Hematopoietic multipotent progenitor cell treated with erythropoietin and hydrocortisone succinate and interleukin-3 and kit ligand, for 17 days (in vitro differentiated cells): ENCODE results near the gene FSCN2.

ENCODE experiments used
- DNase-seq: peaks from one replicate; pipeline ENCODE4 v3.0.0-alpha.2; 2015; ENCODE audit warnings: low spot score

Gene FSCN2

DNA sequence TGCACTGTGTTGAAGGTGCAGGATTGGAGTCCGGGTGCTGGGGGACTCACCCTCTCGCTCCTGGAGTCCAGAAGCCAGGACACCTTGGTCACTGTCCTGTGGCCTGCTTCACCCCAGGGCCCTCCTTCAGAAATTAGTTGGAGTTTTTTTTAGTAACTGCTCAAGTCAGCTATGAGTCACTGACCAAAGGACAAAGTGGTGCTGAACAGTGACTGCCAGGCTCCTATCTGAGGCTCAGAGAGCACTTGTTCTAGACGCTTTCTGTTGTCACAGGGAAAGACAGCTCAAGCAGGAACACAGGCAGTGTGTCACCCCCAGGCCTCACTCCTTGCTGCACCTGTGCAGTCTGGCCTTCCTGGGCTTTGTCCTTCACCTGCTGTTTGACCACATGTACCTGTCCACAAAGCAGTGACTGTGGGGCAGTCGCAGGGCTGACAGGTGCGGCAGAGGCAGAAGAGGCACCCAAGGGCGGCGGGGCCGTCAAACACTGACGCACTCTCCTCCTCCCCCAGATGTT is 28.1 kb downstream of the FSCN2 start:
- no peak for DNase-seq

DNA sequence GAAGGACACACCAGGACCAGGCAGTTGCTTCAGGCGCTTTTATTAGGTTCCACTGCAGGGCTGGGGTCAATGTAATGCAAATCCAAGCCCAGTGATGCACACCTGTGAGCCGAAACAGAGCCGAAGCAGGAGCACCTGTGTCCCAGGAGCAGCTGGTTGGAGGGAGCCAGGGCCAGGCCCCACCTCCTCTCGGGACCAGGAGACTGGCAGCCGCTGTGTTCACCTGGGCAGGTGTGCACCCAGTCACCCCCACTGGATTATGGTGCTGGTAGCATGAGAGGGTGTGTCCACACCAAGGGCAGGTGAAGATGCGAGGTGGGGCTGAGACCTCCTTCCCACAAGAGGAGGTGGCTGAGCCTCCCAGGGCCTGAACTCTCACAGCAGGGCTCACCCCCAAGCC is 28.7 kb downstream of the FSCN2 start:
- DNase-seq, result no peak

DNA sequence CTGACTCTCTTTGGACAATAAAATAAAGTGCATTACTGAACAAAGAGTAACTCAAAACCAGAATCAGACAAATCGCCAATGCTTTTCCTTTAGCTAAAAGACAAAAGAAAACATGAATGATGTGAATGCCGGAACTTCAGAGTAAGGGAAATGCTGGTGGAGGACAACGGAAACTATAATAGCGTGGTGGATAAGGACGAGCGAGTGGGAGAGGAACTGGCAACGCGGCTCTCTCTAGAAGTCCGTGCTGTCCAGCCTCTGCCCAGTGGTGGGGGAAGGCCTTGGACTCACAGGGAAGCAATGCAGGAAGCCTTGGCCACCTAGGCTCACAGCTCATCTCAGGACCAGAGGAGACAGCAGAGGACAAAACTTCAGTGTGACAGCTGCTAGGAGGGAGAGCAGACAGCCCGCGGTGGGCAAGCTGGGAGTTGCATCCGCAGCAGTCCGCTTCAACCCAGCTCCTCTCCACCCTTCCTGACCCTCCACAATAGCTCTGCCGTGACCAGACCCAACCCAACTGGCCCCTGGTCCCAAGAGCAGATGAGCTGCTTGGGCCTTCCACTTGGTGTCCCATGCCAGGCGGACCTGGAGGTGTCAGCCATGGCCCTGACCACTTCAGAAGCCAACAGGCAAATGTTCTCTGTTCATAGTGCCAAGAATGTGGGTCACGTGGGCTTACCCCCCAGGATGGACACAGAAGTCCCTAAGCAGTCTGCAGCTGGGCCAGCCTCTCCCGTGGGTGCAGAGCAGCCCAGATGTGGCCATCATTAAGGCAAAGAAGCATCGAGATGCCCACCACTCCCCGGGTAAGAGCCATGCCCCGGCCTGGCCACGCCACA is 29.3 kb downstream of the FSCN2 start:
- DNase-seq, result no peak

DNA sequence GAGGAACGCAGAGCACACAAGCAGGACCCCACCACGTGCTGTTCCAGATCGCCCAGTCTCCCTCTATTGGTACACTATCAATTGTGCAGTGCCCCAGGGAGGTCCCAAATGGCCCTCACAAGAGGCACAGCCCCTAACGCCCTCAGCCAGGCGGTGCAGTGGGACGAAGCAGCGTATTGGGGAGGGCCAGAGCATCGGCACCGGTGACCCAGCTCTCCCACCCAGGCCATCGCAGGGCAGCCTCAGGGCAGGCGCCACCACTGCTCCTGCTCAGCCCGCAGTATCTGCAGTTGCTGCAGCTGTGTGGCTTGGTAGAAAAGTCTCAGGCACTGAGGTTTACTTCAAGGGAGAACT is 29.9 kb downstream of the FSCN2 start:
- DNase-seq, result no peak

DNA sequence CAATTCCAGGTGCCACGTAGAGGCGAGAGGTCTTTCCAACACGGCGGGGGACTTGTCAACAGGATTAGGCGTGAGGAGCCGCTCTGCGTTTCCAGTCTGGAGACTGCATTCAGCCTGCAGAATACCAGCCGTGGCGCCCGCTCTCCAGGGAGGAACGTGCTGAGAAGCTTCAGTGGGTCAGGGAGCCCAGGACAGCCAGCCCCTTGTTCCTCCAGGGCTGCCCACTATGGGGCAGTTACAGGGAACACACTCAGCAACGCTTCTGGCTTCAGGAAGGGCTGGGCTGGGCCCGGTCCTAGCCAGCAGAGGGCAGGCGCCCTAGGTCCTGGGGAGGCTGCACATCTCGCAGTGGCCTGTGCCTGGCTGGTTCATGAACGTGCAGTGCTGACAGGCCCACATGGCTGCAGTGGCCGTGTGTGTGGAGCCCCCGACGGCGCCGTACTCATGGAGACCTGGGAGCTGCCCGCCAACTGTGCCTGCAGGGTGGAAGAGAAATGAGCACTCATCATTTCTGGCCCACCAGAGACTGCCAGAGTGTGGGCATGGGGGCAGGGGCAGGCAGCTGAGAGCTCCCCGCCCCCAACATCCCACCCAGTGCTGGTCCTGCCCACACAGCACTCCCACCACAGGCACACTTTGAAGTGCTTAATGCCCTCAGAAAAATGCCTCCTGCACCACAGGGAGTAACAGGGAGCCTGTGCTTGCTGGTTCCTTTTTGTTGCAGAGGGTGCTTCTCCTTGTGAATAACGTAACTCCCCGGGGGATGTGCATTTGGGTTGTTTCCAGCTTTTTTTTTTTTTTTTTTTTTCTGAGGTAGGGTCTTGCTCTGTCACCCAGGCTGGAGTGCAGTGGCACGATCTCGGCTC is 31.0 kb downstream of the FSCN2 start:
- DNase-seq, result no peak

DNA sequence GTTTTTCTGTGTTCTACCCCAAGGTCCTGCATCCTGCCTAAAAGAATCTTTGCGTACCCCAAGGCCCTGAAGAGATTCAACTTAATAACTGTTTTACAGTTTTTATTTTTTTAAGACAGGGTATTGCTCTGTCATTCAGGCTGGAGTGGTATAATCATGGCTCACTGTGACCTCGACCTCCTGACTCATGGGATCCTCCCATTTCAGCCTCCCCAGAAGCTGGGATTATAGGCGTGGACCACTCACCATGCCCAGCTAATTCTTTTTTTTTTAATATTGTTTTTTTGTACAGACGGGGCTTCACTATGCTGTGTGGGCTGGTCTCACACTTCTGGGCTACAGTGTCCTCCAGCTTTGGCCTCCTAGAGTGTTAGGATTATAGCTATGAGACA is 33.3 kb downstream of the FSCN2 start:
- DNase-seq, result peak; percentile 20

DNA sequence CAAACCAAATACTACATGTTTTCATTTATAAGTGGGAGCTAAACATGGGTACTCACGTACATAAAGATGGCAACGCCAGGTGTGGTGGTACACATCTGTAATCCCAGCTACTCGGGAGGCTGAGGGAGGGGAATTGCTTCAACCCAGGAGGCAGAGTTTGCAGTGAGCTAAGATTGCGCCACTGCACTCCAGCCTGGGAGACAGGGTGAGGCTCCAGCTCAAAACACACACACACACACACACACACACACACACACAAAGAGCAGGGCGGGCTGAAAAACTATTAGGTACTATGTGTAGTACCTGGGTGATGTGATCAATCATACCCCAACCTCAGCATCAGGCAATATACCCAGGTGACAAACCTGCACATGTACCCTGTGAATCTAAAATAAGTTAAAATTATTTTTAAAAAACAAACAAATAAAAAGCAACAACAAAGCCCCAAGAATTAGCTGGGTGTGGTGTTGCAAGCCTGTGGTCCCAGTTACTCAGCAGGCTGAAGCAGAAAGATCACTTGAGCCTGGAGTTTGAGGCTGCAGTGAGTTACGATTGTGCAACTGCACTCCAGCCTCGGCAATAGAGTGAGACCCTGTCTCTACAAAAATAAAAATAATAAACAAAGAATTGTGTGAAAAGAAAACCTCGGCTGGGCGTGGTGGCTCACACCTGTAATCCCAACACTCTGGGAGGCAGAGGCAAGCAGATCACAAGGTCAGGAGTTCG is 35.8 kb downstream of the FSCN2 start:
- no peak for DNase-seq

DNA sequence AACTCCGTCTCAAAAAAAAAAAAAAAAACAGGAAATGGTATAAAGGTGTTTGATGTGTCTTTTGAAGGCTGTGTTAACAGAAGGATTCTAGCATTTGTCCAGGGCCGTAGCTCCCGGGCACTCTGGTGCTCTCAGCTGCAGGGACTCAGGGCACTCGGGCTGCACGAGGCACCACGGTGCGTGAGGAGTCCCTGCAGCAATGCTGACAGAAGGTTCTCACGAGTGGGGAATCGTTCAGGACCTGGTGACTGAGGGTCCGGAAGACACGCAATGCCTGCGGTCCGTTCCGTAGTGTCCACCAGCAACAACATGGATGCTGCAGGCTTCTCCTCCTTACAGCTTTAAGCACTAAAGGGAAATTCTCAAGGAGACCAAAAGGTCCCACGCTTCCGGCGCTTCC is 36.6 kb downstream of the FSCN2 start:
- no peak for DNase-seq

DNA sequence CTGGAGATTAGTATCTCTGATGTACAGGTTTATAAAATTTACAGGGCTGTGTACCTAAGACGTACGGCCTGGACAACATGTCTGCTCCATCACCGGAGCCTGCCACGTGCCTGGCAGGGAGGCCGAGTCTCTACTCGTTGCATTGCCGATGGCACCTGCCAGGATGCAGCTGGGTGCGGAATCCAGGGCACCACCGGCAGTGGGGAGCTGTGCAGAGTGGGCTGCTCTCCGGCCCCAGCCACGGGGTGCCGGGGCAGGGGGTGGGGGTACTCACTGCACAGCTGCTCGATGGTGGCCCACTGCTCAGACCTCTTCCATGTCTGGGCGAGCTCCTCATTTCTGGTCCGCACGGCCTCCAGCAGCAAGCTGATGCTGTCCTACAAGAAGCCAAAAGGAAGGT is 37.1 kb downstream of the FSCN2 start:
- DNase-seq, result no peak

DNA sequence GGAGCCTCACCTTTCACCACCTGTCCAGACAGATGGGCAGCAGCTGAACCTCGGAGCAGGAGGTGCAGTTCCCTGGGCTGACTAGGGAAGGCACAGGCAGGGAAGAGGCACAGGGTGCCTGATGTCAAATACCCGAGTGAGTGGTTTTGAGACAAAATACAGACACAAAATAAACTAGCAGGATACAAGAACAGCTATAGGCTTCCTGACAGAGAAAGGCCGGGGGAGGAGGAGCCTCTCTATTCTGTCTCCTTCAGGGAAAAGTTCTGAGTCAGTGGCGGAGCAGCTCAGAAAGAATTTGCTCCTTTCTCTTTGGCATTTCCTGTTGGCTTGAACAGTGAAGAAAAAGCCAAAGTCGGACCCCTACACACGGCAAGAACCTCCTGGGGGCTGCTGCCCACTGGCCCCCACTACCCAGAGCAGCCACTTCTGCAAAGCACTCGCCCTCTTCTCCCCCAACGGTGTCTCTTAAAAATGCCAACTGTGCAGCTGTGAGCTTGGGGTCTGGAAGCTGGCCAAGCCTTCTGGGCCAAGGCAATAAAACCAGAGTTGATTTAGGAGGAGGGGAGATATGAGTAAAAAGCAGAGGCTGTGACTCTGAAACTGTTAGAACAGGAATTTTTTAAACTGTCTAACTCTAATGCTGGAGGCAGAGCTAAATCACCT is 38.4 kb downstream of the FSCN2 start:
- DNase-seq, result no peak

DNA sequence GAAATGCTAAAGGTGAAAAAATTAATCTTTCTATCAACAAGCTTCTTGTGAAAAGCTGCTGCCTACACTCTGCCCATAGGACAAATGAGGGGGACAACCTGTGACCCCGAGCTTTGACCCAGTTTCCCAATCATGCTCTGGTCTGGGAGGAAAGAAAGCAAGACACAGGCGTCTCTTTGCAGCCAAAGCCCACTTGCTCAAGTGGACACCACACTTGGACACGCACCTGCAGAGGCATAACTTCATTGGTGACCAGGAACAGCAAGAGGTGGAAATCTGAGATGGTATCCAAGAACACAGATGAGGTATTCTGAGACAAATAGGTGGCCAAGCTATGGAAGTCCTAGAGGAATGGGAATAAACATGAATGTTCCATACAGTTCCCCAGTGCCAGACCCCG is 39.0 kb downstream of the FSCN2 start:
- no peak for DNase-seq

DNA sequence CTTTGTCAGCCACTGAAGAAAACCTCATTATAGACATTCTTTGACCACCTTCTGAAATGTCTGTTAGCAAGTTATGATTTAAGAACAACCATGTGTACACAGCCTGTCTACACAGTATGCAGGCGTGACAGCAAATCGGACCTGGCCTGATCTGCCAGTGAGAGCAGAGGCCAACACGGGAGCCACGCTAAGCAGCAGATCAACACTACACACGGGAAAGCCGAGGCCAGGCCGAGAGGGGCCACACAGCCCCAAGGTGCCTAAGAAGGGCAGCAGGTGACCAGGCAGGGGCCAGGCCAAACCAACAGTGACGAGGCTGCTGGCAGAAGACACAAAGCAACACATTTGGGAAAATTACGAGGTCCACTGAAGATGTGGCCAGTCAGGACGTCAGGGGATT is 40.2 kb downstream of the FSCN2 start:
- DNase-seq, result no peak

DNA sequence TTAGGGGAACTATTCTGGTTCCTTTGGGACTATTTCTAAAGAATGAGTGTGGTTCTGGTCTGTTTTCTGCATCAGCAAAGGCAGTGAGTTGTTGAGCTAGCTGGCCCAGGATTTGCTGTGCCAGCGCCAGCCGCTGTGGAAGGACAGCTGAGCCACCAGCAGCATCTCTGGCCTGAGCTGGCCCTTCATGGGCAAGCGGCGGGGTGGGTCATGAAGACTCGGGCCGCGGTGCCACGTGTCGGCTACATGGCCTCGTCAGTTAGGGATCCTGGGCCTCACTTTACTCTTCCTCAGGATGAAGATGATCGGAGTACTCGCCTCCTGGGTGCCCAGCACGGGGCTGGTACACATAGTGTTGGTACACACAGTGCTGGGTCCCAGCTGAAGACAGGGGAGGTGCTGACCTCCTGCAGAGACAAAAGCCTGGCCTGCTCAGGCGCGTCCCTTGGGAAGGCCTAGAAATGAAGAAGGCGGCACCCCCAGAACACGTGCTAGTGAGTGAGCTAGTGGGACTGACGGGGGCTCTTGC is 41.9 kb downstream of the FSCN2 start:
- no peak for DNase-seq

DNA sequence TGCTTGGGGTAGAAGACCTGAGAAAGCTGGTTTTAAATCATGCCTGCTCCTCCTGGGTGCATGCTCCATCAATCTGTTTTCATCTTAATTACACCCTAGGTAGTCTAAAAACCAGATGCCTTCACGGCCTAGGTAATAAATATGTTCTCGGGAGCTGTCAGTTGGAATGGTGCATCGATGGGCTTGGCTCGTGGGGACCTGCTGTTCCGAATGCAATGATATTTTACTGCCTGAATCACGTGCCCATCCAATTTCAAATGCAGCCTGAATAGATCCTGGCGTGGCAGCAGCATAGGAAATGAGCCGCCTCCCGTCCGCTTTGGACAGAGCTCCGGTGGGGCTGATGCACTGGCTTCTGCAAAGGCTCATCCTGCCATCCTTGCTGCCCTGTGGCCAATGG is 42.8 kb downstream of the FSCN2 start:
- no peak for DNase-seq

DNA sequence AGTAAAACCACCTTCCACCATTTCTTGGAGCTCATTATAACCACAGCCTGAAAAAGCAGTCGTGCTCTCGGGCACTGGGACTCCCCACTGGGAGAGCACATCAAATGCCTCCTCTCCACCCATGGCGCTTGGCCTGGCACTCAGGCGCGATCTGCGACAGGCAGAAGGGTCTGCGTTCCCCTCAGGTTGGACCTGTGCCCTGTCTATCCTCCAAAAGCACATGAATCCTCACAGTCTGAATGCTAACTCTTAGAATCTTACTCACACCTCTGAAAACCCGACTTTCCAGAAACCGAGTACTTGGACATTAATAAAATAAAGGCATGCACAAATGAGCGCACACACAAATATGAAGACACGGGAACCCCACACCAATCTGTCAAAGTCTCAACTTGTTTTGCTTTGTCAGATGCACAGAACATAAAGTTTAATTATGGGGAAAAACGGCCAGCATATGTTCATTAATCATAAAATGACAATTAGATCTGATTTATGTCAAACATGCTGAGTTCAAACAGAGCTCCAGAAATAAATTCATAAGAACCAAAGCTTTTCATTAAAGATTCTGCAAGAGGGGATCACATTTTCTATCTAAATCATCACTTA is 44.5 kb downstream of the FSCN2 start:
- no peak for DNase-seq

DNA sequence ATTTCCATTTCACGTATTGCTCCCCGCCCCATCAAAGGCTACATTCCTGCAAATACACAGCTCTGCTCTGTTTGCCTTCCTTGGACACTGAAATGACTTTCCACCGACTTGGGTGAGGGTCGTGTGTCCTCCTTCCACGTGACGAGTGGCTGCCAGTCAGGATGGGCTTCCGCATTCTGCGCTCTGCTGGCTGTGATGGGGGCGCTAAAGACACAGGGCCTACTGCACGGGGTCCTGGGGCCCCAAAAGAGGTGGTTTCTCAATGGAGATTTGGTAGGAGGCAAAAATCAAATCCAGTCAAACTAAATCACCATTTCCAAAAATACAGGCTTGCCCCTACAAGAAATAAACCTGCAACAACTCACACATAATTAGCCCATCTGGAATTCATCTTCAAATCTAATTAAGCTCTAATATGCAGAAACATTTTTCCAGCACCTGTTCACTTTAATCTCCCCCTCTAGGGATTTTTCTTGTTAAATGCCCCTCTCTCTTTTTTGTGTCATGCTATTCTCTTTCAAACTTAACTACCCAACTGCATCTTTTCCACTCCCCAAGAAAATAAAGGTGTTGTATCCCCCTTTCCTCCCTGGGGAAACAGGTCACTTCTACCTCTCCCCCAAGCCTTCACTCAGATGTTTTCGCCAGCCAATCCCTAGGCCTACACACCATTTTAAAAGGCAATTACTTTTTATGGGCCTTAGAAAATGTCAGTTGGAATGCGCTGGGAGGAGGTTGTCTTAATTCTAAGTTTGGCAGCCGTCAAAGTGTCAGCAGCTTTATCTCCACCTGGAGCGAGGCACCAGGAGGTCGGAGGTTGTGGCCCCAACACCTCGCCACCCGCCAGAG is 45.8 kb downstream of the FSCN2 start:
- DNase-seq, result no peak

DNA sequence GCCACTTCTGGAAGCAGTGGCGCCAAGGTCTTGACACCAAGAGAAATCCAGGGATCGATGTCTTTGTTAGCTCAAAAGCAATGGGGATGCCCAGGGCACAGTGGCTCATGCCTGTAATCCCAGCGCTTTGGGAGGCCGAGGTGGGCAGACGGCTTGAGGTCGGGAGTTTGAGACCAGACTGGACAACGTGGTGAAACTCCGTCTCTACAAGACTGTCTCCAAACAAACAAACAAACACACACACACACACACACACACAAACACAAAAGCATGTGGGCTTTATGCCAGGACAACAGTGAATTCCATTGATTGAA is 46.4 kb downstream of the FSCN2 start:
- no peak for DNase-seq

DNA sequence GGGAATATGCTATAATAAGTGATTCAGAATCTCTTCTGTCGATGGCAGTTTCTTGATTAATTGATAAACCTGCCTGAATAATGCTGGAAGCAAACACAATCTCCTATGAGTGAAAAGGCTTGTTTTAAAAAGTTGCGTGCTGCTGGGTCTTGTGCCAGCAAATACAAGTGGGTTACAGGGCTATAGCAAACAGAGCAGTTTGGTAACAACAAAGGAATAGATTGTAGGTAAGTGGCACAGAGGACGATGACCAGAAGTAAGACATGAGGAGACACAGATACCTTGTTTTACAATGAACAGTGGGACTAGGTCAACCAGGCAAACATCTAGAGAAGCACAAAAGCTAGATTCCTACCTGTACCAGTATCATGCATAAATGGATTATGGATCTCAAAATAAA is 47.7 kb downstream of the FSCN2 start:
- DNase-seq, result no peak

DNA sequence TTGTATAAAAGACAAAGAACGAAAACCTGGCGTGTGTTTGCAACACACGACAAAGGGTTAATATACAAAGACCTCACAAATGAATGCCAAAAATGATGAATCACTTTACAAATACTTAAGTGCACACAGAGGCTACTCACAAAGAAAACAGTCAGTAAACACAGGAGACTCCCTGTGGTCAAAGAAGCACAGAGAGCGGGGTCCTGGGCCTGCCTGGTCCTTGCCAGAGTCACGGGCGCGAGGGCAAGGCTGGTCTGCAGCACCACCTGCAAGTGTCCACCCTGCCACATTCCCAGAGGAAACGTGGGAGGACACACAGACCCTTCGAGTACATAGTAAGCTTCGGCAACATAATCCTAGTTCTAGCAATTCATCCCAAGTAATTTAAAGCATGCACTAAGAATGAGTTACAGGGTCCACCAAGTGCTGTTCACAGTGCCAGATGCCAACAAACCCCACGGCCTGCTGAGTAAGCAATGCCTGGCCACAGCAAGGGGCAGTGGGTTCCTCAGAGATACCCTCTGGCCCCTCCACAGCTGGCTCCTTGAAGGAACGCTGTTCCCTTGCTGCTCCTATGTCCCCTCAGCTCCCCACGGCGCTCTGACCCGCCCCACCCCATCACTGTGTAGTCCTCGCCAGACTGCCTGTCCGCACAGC is 48.6 kb downstream of the FSCN2 start:
- DNase-seq, result no peak
